Chondrocyte (in vitro differentiated cells): Measurements from ENCODE around the gene ERCC4. TPM values are rescaled to one million over a fixed set of nuclear protein-coding genes. Genes with fewer than 3 reads are reported as not detected.

Experiments used
- DNase-seq: peaks from one replicate; pipeline ENCODE4 v3.0.0; 2021; ENCODE audit warnings: mixed read lengths, low spot score
- H3K27ac Mint-ChIP-seq: one replicate; pipeline ENCODE4 v1.8.0; 2021; ENCODE audit warnings: mild to moderate bottlenecking, moderate library complexity, mixed read lengths; ENCODE audit not compliant: unreplicated experiment
- H3K27me3 Mint-ChIP-seq: 2 replicates; pipeline ENCODE4 v1.8.0; 2021; ENCODE audit warnings: low read depth, mixed read lengths
- H3K36me3 Mint-ChIP-seq: 2 replicates; pipeline ENCODE4 v1.8.0; 2021; ENCODE audit warnings: low read depth, mixed read lengths
- H3K4me1 Mint-ChIP-seq: 2 replicates; pipeline ENCODE4 v1.8.0; 2021; ENCODE audit warnings: low read depth, mild to moderate bottlenecking, mixed read lengths
- H3K4me3 Mint-ChIP-seq: one replicate; pipeline ENCODE4 v1.8.0; 2021; ENCODE audit warnings: mild to moderate bottlenecking, moderate library complexity, mixed read lengths; ENCODE audit not compliant: unreplicated experiment
- H3K9me3 Mint-ChIP-seq: 2 replicates; pipeline ENCODE4 v1.8.0; 2021; ENCODE audit warnings: low read depth, mixed read lengths
- CTCF ChIP-seq: fragments of 200-600 bp; sonication (generic); IDR thresholded peaks from 2 replicates; pipeline ENCODE4 v1.5.0; 2021; ENCODE audit warnings: antibody characterized with exemption, mild to moderate bottlenecking, moderate library complexity
- total RNA-seq: library from RNA; stranded (reverse); gene quantifications from 3 replicates; pipeline ENCODE4 v1.2.1, GENCODE V29; 2021

Gene ERCC4
- total RNA-seq, 1 donor from 2014 or later = 18.5 TPM

- no peaks in the 10 kb centered on the region for H3K36me3 Mint-ChIP-seq
- H3K4me3 Mint-ChIP-seq = peak overlapping the region; percentile 36
- peaks cover 15% of the 10 kb centered on the region for H3K4me1 Mint-ChIP-seq
- DNase-seq = no peak
- no peak for TF ChIP-seq CTCF
- peaks cover 10% of the 10 kb centered on the region for H3K9me3 Mint-ChIP-seq
- peak overlapping the region; percentile 49 for H3K27ac Mint-ChIP-seq
- peaks cover 11% of the 10 kb centered on the region for H3K27me3 Mint-ChIP-seq
Measured at GRCh38 chr16:13909872-13910303, 10.1 kb upstream of the ERCC4 start.

GRCh38 chr16:13911306-13911705 lies 8.6 kb upstream of the ERCC4 start:
- no peak overlapping the region for H3K4me3 Mint-ChIP-seq
- no peak for DNase-seq
- no peak for TF ChIP-seq CTCF
- peaks cover 15% of the 10 kb centered on the region for H3K4me1 Mint-ChIP-seq
- peaks cover 8% of the 10 kb centered on the region for H3K9me3 Mint-ChIP-seq
- H3K27me3 Mint-ChIP-seq = peaks cover 11% of the 10 kb centered on the region
- H3K36me3 Mint-ChIP-seq = no peaks in the 10 kb centered on the region
- H3K27ac Mint-ChIP-seq = no peak overlapping the region

- H3K36me3 Mint-ChIP-seq = no peaks in the 10 kb centered on the region
- H3K27ac Mint-ChIP-seq = no peak overlapping the region
- H3K27me3 Mint-ChIP-seq = peaks cover 11% of the 10 kb centered on the region
- no peak for TF ChIP-seq CTCF
- peaks cover 15% of the 10 kb centered on the region for H3K4me1 Mint-ChIP-seq
- no peak for DNase-seq
- H3K9me3 Mint-ChIP-seq = peaks cover 8% of the 10 kb centered on the region
- H3K4me3 Mint-ChIP-seq = no peak overlapping the region
Measured at GRCh38 chr16:13911871-13912270, 8.1 kb upstream of the ERCC4 start.

GRCh38 chr16:13912891-13913290 lies 7.1 kb upstream of the ERCC4 start:
- no peaks in the 10 kb centered on the region for H3K36me3 Mint-ChIP-seq
- no peak for TF ChIP-seq CTCF
- peaks cover 15% of the 10 kb centered on the region for H3K4me1 Mint-ChIP-seq
- DNase-seq = no peak
- peaks cover 7% of the 10 kb centered on the region for H3K27me3 Mint-ChIP-seq
- no peak overlapping the region for H3K27ac Mint-ChIP-seq
- no peak overlapping the region for H3K4me3 Mint-ChIP-seq
- H3K9me3 Mint-ChIP-seq = peaks cover 8% of the 10 kb centered on the region

- H3K9me3 Mint-ChIP-seq = peaks cover 8% of the 10 kb centered on the region
- H3K4me3 Mint-ChIP-seq = no peak overlapping the region
- TF ChIP-seq CTCF = no peak
- no peaks in the 10 kb centered on the region for H3K36me3 Mint-ChIP-seq
- peaks cover 15% of the 10 kb centered on the region for H3K4me1 Mint-ChIP-seq
- peaks cover 7% of the 10 kb centered on the region for H3K27me3 Mint-ChIP-seq
- H3K27ac Mint-ChIP-seq = no peak overlapping the region
- no peak for DNase-seq
Measured at GRCh38 chr16:13913374-13914292, 6.3 kb upstream of the ERCC4 start.
